Activated CD4-positive, alpha-beta T cell treated with anti-CD3 and anti-CD28 coated beads for 48 hours (primary cell): ENCODE results near the gene RPTOR.
"Not testable (repeated sequence)": the region's sequence is repeated elsewhere in the genome, so short reads cannot be mapped to it uniquely, and the experiment has no call there.

Experiments
- DNase-seq: peaks from one replicate; pipeline ENCODE4 v3.0.0-alpha.2; 2020

RPTOR gene

GRCh38 chr17:80619535-80620235 is 75.0 kb downstream of the RPTOR start:
- no peak for DNase-seq

GRCh38 chr17:80621335-80621996 is 76.8 kb downstream of the RPTOR start:
- no peak for DNase-seq

GRCh38 chr17:80621997-80622357 is 77.3 kb downstream of the RPTOR start:
- DNase-seq = no peak

- no peak for DNase-seq
Measured at GRCh38 chr17:80624864-80625263, 80.2 kb downstream of the RPTOR start.

GRCh38 chr17:80625627-80626026 is 81.0 kb downstream of the RPTOR start:
- DNase-seq = no peak

GRCh38 chr17:80628881-80629280 is 84.2 kb downstream of the RPTOR start:
- not testable (repeated sequence) for DNase-seq

- DNase-seq = no peak
Measured at GRCh38 chr17:80629298-80630028, 84.8 kb downstream of the RPTOR start.

GRCh38 chr17:80630560-80631120 is 86.0 kb downstream of the RPTOR start:
- no peak for DNase-seq

GRCh38 chr17:80631142-80632045 is 86.8 kb downstream of the RPTOR start:
- DNase-seq = no peak

- DNase-seq = no peak
Measured at GRCh38 chr17:80632046-80632581, 87.5 kb downstream of the RPTOR start.

GRCh38 chr17:80633207-80633606 is 88.6 kb downstream of the RPTOR start:
- DNase-seq = no peak

- DNase-seq = no peak
Measured at GRCh38 chr17:80633994-80634566, 89.4 kb downstream of the RPTOR start.

GRCh38 chr17:80636361-80637018 is 91.9 kb downstream of the RPTOR start:
- DNase-seq = no peak

- DNase-seq = no peak
Measured at GRCh38 chr17:80637048-80637781, 92.6 kb downstream of the RPTOR start.

GRCh38 chr17:80639658-80640057 is 95.0 kb downstream of the RPTOR start:
- no peak for DNase-seq

- DNase-seq = no peak
Measured at GRCh38 chr17:80640366-80641084, 95.9 kb downstream of the RPTOR start.

GRCh38 chr17:80643326-80644099 is 98.9 kb downstream of the RPTOR start:
- DNase-seq = no peak

- DNase-seq = no peak
Measured at GRCh38 chr17:80644536-80644935, 99.9 kb downstream of the RPTOR start.

- no peak for DNase-seq
Measured at GRCh38 chr17:80645706-80646325, 101.2 kb downstream of the RPTOR start.
